MCF 10A (cell line): ENCODE measurements around the gene DNAH2. TPM values are rescaled to one million over a fixed set of nuclear protein-coding genes. Genes with fewer than 3 reads are reported as not detected.

Experiments
- BruUV-seq: library from RNA; stranded (reverse); fragments of 400-500 nt; replicated peaks from 2 replicates; lab custom pipeline; 2021; lab: Mats Ljungman, UMichigan
- CTCF ChIA-PET: fragments of 300-600 bp; sonication (Branson Sonifier 250); formaldehyde crosslinking; extraction: SDS; loops from one replicate; lab custom pipeline; 2021; ENCODE audit warnings: antibody characterized with exemption, inconsistent platforms; lab: Yijun Ruan, JAX
- POLR2A ChIA-PET: fragments of 300-600, 350-650 bp; sonication (Branson Sonifier 250); formaldehyde crosslinking; extraction: SDS; loops from one replicate; lab custom pipeline; 2020; ENCODE audit warnings: antibody characterized with exemption, inconsistent platforms; lab: Yijun Ruan, JAX
- DNase-seq: peaks from one replicate; pipeline ENCODE4 v3.0.0-alpha.2; 2018; ENCODE audit not compliant: unreplicated experiment
- H3K27ac Mint-ChIP-seq: one replicate; pipeline ENCODE4 v1.8.0; 2022; ENCODE audit warnings: mild to moderate bottlenecking, low read depth, mixed read lengths; ENCODE audit not compliant: unreplicated experiment
- H3K27me3 Mint-ChIP-seq: one replicate; pipeline ENCODE4 v1.8.0; 2022; ENCODE audit warnings: mixed read lengths; ENCODE audit not compliant: insufficient read depth, unreplicated experiment
- H3K36me3 Mint-ChIP-seq: one replicate; pipeline ENCODE4 v1.8.0; 2022; ENCODE audit warnings: mild to moderate bottlenecking, moderate library complexity, mixed read lengths; ENCODE audit not compliant: insufficient read depth, unreplicated experiment
- H3K4me1 Mint-ChIP-seq: one replicate; pipeline ENCODE4 v1.8.0; 2022; ENCODE audit warnings: mixed read lengths; ENCODE audit not compliant: insufficient read depth, unreplicated experiment
- H3K4me3 Mint-ChIP-seq: one replicate; pipeline ENCODE4 v1.8.0; 2022; ENCODE audit warnings: mild to moderate bottlenecking, moderate library complexity, mixed read lengths; ENCODE audit not compliant: unreplicated experiment
- H3K9me3 Mint-ChIP-seq: one replicate; pipeline ENCODE4 v1.8.0; 2022; ENCODE audit warnings: mixed read lengths; ENCODE audit not compliant: unreplicated experiment
- intact Hi-C: fragments of 100-400 bp; cut with micrococcal nuclease; formaldehyde crosslinking; loops from 2 replicates; pipeline ENCODE4 v1.14.1; 2022
- total RNA-seq: library from RNA; stranded (reverse); gene quantifications from 2 replicates; pipeline ENCODE4 v1.2.3, GENCODE V29; 2022
- TF ChIP-seq, protein P1 (sequence below): fragments of 200-600 bp; IDR thresholded peaks from one replicate; pipeline ENCODE4 v1.8.0; 2022; ENCODE audit warnings: antibody characterized with exemption, mild to moderate bottlenecking; ENCODE audit not compliant: unreplicated experiment

The DNAH2 gene
- total RNA-seq, 1 experiment from 2014 or later = 0.12 TPM

DNA sequence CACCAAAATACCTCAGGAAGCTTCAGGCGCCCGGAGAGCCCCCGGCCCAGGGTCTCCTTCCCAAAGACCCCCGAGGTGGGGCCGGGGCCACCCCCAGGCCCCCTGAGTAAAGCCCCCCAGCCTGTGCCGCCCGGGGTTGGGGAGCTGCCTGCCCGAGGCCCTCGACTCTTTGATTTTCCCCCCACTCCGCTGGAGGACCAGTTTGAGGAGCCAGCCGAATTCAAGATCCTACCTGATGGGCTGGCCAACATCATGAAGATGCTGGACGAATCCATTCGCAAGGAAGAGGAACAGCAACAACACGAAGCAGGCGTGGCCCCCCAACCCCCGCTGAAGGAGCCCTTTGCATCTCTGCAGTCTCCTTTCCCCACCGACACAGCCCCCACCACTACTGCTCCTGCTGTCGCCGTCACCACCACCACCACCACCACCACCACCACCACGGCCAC, 130.6 kb downstream of the DNAH2 start:
- H3K4me1 Mint-ChIP-seq = no peaks in the 10 kb centered on the region
- intact Hi-C loops = no loop called here
- no peaks in the 10 kb centered on the region for H3K9me3 Mint-ChIP-seq
- ChIA-PET POLR2A (interaction anchor here (0.9 kb wide), 1 partner anchor 9 kb away, joined by 3 read pairs; the partner anchor contains the start of genes CYB5D1 and NAA38), CTCF (interaction anchor here (0.7 kb wide), 1 partner anchor 21 kb away, joined by 3 read pairs; no protein-coding TSS in a partner anchor)
- no peak overlapping the region for H3K27ac Mint-ChIP-seq
- no peak for DNase-seq
- no peak overlapping the region for H3K4me3 Mint-ChIP-seq
- BruUV-seq = no TSS peak
- TF ChIP-seq, protein P1, sequence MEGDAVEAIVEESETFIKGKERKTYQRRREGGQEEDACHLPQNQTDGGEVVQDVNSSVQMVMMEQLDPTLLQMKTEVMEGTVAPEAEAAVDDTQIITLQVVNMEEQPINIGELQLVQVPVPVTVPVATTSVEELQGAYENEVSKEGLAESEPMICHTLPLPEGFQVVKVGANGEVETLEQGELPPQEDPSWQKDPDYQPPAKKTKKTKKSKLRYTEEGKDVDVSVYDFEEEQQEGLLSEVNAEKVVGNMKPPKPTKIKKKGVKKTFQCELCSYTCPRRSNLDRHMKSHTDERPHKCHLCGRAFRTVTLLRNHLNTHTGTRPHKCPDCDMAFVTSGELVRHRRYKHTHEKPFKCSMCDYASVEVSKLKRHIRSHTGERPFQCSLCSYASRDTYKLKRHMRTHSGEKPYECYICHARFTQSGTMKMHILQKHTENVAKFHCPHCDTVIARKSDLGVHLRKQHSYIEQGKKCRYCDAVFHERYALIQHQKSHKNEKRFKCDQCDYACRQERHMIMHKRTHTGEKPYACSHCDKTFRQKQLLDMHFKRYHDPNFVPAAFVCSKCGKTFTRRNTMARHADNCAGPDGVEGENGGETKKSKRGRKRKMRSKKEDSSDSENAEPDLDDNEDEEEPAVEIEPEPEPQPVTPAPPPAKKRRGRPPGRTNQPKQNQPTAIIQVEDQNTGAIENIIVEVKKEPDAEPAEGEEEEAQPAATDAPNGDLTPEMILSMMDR = no peak
- H3K36me3 Mint-ChIP-seq = peaks cover 57% of the 10 kb centered on the region
- no peaks in the 10 kb centered on the region for H3K27me3 Mint-ChIP-seq

DNA sequence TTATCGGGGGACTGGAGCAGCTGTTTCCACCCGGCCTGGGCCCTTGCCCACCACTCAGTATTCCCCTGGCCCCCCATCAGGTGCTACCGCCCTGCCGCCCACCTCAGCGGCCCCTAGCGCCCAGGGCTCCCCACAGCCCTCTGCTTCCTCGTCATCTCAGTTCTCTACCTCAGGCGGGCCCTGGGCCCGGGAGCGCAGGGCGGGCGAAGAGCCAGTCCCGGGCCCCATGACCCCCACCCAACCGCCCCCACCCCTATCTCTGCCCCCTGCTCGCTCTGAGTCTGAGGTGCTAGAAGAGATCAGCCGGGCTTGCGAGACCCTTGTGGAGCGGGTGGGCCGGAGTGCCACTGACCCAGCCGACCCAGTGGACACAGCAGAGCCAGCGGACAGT, 131.2 kb downstream of the DNAH2 start:
- TF ChIP-seq, protein P1 = no peak
- BruUV-seq = no TSS peak
- no peaks in the 10 kb centered on the region for H3K9me3 Mint-ChIP-seq
- H3K27ac Mint-ChIP-seq = no peak overlapping the region
- no peak for DNase-seq
- intact Hi-C loops = no loop called here
- POLR2A ChIA-PET = interaction anchor here (3.2 kb wide), 1 partner anchor 14 kb away, joined by 21 read pairs; the partner anchor contains the start of gene KDM6B
- no peaks in the 10 kb centered on the region for H3K4me1 Mint-ChIP-seq
- H3K4me3 Mint-ChIP-seq = no peak overlapping the region
- H3K36me3 Mint-ChIP-seq = peaks cover 52% of the 10 kb centered on the region
- CTCF ChIA-PET = interaction anchor here (0.7 to 1.0 kb wide), 2 partner anchors 13 to 669 kb away, joined by 3 read pairs; no protein-coding TSS in a partner anchor
- H3K27me3 Mint-ChIP-seq = no peaks in the 10 kb centered on the region

DNA sequence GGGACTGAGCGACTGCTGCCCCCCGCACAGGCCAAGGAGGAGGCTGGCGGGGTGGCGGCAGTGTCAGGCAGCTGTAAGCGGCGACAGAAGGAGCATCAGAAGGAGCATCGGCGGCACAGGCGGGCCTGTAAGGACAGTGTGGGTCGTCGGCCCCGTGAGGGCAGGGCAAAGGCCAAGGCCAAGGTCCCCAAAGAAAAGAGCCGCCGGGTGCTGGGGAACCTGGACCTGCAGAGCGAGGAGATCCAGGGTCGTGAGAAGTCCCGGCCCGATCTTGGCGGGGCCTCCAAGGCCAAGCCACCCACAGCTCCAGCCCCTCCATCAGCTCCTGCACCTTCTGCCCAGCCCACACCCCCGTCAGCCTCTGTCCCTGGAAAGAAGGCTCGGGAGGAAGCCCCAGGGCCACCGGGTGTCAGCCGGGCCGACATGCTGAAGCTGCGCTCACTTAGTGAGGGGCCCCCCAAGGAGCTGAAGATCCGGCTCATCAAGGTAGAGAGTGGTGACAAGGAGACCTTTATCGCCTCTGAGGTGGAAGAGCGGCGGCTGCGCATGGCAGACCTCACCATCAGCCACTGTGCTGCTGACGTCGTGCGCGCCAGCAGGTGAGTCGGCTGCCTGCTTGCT, 131.7 kb downstream of the DNAH2 start:
- no peak overlapping the region for H3K27ac Mint-ChIP-seq
- H3K27me3 Mint-ChIP-seq = no peaks in the 10 kb centered on the region
- H3K36me3 Mint-ChIP-seq = peaks cover 46% of the 10 kb centered on the region
- CTCF ChIA-PET = interaction anchor here (0.7 to 1.0 kb wide), 3 partner anchors 14 to 670 kb away, joined by 3 read pairs; no protein-coding TSS in a partner anchor
- no peaks in the 10 kb centered on the region for H3K9me3 Mint-ChIP-seq
- TF ChIP-seq, protein P1 = no peak
- no peaks in the 10 kb centered on the region for H3K4me1 Mint-ChIP-seq
- no peak for DNase-seq
- intact Hi-C loops = no loop called here
- H3K4me3 Mint-ChIP-seq = no peak overlapping the region
- BruUV-seq = no TSS peak
- POLR2A ChIA-PET = interaction anchor here (0.6 to 3.2 kb wide), 3 partner anchors 15 to 121 kb away, joined by 3 to 21 read pairs (median 3); partner anchors contain the start of gene KDM6B

GRCh38 chr17:7849751-7850504, 132.4 kb downstream of the DNAH2 start:
- no TSS peak for BruUV-seq
- H3K4me3 Mint-ChIP-seq = no peak overlapping the region
- no peaks in the 10 kb centered on the region for H3K9me3 Mint-ChIP-seq
- POLR2A ChIA-PET = interaction anchor here (0.6 to 3.2 kb wide), 4 partner anchors 14 to 122 kb away, joined by 3 to 21 read pairs (median 3); partner anchors contain the start of gene KDM6B
- H3K27me3 Mint-ChIP-seq = no peaks in the 10 kb centered on the region
- no peak overlapping the region for H3K27ac Mint-ChIP-seq
- TF ChIP-seq, protein P1 = no peak
- DNase-seq = no peak
- intact Hi-C loops = no loop called here
- CTCF ChIA-PET = interaction anchor here (0.6 to 3.0 kb wide), 11 partner anchors 13 to 270 kb away, joined by 3 to 27 read pairs (median 3); partner anchors contain the start of gene KDM6B
- no peaks in the 10 kb centered on the region for H3K4me1 Mint-ChIP-seq
- peaks cover 40% of the 10 kb centered on the region for H3K36me3 Mint-ChIP-seq
